HL-60/S4 (cell line): ENCODE measurements around the gene RPS10.

Source experiments
- in situ Hi-C: fragments of 300-500 bp; cut with MboI; formaldehyde crosslinking; loops from 2 replicates; pipeline ENCODE4 v1.14.3; 2022; ENCODE audit warnings: low sequenced_read_pairs

The RPS10 gene

DNA sequence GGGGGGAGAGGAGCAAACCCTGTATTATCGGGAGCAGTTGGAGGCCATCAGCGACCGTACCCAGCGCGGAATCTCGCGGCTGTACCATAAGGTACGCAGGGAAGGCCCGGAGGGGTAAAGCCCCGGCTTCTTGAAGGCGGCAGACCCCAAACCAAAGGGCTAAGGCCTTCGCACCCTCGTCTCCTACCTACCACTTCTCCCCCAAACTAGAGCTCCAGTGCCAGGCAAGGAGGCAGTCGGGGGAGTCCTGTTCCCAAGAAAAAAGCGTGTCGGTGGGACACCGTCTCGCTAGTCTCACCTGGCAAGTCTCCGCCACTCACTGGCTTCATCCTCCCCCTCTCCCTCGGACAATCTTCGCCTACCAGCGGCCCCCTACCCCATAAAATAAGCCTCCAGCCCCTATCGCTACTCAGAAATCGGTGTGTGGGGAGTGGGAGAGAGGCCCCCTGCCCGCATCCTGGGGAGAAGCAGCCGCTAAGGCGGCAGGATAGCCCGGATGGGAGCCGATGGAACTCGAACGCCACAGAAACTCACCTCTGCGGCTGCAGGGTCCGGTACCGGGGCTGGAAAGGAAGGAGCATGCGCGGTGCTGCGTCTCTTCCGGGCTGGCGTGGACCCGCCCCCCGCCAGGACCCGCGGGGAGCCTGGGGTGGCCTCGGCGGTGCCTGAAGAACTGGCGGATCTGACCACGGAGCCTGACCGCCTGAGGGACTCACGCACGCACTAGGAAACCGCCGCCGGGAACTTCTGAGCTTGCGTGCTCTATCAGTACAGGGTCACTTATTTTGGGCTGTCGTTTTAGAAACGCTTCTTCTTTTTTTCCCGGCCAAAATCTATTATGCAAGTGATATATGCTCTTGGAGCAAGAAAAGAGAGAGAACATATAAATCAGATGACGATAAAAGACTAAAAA lies at the start of gene RPS10:
Gene RPS10 (minus strand): TSS at position 572 of the 913 bp plus-strand sequence. CDS start 848 bp downstream, outside the sequence.
- in situ Hi-C loops: no loop called here

DNA sequence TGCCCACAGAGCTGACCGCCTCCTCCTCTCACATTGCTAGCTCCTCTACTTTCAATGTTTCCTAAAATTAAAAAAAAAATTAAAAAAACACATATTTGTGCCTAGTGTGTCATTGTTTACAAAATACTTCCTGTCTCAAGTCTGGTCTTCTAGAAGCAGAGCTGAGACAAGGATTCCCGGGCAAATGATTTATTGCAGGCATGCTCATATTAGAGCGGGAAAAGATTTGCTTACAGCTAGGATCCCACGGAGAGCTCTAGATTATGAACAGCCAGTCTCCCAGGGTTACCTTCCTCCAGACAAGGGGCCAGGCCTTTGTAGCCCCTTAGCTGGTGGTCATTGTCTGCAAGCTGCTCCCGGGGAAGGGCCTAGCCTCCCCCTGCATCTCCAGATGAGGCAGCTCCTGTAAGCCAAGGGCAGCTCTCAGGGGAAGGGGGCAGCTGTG lies 49.4 kb upstream of the RPS10 start:
- in situ Hi-C loops: no loop called here

DNA sequence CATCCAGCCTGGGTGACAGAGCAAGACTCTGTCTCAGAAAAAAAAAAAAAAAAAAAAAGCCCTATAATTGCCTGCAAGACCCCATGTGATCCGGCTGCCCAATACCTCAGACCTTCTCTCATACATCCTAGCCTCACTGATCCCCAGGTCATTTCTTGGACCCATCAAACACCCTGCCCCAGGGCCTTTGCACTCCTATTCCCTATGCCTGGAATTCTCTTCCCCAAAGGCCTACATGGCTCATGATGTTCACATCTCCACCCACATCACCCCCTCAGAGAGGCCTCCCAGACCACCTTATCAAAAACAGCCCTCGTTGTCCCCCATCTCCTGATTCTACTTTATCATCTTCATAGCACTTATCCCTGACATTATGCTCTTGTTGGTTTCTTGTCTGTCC lies 48.9 kb upstream of the RPS10 start:
- in situ Hi-C loops: no loop called here

DNA sequence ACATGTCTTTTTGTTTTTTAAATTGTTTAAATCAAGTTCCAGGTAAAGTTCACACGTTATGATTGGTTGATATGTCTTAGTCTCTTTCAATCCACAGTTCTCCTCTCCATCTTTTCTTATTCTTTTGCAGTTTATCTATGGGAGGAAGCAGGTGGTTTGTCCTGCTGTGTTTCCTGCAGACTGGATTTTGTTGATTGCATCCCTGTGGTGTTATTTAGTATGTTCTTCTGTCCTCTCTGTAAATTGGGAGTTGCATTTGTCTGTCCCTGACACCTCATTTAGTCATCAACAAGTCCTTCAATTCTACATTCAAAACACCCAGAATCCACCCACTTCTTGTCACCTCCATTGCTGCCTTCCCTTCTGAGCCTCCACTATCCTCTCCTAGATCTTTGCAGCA lies 48.1 kb upstream of the RPS10 start:
- in situ Hi-C loops: no loop called here

DNA sequence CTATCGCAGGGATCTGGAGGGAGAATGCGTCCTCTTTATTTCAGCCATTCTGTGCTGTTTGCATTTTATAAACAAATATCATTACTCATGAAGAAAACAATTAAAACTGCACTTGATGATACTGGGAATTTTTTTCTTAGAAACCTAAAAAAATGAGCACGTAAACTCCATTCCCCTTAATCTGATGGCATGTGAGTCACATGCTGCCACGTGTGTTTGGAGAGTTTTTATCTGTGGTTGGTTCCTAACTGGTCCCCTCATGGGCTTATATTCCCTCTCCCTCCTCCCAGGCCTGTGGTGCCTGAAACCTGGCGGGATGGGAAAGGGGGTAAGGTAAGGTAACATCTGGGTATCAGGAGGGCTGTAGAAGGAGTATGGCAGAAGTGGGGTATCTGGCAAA lies 46.6 kb upstream of the RPS10 start:
- in situ Hi-C loops: no loop called here

DNA sequence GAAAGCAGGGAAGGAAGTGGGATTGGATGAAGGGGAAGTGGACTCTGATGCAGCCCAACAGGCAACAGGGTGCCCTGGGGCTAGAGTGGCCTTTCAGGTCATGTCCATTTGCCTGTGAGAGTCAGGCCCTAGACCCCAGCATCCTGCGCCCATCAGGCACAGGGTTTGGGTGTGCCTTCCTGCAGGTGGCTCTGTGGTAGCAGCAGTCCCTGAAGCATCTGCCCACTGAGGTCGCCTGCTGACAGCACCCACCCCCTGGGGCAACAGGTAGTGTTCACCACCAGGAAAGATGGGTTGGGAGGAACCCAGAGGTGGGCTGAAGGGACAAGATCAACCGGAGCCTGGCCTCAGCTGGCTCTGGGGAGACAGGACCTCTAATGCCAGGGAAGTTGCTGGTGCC lies 43.6 kb upstream of the RPS10 start:
- in situ Hi-C loops: no loop called here

DNA sequence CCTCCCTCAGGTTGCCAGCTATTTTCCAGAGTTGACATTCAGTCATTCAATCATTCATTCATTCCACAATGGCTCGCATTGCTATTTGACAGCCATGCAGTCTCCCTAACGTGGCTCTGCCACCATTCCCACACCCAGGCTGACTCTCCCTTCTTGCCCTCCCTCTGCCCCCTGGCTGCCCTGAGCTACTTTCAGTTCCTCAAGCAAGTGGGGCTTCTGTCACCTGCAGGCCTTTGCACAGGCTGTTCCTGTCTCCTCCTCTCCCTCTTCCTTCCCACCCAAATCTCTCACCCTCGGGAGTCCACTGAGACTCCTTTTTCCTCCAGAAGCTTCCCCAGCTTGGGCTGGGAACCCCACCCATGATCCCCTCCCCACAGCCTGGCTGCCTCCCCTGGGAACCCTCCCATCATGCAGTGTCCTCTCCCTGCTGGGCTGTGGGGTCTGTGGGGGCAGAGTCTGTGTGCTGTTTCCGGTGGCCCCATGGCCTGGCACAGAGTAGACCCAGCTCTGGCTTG lies 42.6 kb upstream of the RPS10 start:
- in situ Hi-C loops: no loop called here

DNA sequence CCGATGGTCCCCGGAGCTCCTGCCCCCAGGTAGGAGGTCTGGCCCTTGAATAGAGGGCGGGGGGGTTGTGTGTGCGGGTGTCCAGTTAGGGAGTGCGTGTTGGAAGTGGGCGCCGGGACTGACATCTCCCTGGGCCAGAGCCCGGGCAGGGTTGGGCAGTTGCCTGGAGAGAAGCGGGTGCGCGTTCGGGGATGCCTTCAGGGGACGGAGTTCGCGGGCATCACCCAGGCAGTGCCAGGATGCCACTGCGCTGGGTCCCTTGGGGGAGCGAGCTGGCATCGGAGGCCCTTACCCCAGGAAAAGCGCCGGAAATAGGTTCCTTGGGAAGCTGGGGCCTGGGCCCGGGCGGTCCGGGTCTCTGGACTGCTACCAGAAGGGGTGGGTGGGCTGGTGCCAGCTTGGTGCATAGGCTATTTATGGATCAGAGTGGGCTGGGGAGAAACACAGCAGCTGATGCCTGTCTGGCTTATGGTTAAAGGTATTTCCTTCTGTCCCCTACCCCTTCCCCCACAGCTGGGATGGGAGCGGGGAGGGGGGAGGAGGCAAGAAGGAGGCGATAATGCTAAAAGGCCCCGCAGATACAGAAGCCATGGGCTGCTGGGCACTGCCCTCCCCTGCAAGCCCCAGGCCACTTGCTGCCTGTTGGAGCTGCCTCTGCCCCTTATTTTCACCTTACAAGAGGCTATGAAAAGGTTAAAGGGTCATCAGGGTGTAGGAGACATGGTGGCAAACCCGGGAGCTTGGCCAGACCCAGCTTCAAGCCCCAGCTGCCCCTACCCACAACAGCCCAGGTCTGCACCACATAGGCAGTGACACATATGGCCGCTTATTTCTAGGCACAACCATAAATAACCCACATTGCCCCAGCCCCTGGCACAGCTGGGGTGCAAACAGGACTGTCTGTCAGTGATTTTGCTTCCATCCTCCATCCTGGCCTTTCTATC lies 40.6 kb upstream of the RPS10 start:
- in situ Hi-C loops: no loop called here

DNA sequence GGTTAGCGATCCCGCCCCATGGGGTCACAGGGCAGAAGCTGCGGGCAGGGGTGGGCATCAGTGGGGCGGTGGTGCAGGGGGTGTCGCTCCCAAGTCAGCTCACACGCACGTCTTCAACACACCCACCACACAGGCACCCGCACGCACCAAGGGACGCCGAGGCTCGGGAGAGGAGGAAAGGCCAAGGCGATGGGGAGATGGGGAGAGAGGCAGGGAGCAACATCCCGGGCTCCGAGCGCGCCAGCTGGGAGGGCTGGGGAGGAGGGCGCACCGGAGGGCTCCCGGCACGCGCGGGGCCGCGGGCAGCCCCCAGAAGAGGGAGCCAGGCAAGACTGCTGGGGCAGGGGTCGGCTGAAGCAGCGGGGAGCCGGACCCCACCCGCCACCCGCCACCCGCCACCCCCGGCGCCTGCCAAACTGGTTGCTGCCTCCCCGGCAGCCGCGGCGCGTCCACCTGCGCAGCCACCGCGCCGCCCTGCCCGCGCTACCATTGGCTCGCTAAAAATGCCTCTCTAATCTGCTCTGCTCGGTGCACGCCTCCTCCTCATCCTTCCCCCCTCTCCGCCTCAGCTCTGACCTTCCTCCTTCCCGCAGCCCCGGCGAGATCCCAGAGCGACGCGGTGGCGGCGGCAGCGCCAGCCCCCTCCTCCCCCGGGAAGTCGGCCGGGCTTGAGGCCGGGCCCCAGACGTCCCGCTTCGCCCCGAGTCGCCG lies 39.8 kb upstream of the RPS10 start, which contains the start of gene PACSIN1:
Gene PACSIN1 (plus strand): TSS at position 546 of the 711 bp plus-strand sequence. CDS start 60,230 bp downstream, outside the sequence.
- in situ Hi-C loops: no loop called here

DNA sequence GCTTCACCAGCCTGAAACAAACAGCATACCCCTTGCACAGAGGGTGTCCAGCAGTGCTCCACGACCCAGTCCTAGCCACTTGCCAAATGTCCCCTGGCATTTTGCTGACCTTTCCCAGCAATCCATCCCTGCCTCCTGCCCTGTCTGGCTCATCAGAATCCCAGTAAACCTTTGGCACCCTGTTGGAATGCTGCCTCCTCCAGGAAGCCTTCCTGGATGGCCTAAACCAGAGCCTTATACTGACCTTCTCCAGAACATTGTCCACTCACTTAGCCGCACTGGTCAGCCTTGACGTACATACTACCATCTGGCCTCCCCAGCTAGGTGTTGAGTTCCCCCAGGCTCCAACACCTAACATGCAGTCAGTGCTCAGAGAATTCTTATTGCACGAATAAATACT lies 38.0 kb upstream of the RPS10 start:
- in situ Hi-C loops: no loop called here

DNA sequence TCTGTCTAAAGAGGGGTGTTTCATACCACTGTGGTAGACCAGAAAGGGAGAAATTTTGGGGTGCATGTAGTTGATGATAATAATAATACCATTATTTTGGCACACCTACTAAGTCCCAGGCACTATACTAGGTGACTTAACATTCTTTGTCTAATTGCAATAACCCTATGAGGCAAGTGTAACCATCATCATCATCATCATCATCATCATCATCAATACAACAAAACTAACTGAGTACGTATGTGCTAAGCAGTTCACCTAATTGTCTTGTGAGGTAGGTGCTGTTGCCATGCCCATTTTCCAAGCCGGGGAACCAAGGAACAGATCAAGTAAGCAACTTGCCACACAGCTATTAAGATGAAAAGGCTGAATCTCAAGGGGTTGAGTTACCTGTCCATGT lies 37.4 kb upstream of the RPS10 start:
- in situ Hi-C loops: no loop called here

DNA sequence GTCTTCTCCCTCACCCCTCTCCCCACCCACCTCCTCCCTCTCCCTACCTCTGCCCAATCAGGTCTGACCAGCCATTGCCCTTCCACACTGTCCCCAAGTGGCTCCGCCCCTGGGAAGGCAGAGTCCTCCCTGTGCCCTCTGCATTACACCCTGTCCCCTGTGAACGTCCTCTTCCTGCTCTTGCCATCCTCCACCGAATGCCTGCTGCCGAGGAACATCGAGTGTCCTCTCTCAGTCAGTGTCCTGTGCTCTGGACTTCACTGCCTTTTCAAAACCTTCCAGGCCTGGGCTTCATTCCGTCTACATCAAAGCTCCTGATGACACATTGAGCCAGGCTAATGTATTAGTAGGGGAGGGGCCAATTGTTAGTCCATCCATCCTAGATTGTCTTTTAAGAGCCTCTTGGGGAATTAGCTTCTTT lies 36.7 kb upstream of the RPS10 start:
- in situ Hi-C loops: no loop called here

DNA sequence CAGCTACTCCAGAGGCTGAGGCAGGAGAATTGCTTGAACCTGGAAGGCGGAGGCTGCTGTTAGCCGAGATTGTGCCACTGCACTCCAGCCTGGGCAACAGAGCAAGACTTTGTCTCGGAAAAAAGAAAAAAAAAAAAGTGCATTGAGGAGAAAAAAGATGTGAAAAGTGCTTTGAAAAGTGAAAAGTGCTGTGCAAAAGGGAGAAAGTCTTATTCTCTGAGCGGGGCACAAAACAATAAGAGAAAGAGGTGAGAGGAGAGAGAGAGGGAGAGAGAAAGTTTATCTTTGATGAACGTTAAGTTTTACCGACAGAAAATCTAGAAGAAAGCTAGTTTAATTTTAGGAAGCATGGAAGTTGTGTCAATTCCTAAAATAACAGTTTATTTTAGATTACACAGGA lies 36.1 kb upstream of the RPS10 start:
- in situ Hi-C loops: no loop called here

DNA sequence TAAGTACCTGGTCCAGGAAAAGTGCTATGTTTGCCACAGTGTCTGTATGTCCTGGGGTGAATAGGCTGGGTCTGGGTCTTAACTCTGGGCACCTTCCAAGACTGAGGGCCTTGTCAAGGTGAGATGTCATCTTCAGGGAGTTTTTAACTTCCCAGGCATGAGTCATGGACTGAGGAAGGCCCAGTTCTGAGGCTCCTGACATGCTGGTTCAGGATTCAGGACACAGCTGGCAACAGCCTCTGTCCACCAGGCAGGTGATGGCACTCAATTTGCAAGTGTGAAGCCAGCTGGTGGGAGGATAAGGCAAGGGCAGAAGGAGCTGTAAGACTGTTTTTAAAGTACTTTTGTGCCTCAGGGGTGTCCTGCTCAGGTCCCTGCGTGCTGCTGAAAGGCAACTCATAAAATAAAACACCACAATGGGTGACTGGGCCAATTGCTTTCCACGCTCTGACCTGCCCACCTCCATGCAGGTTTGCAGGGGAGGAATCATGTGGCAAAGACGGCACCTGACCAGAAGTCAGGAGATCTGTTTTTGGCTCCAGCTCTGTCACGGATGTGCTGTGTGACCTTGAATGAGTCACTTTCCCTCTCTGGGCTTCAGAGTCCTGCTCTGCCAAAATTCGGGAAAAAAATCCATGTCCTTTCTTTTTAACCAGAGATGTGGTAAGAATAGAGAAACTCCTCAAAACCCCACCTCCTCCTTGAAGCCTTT lies 35.1 kb upstream of the RPS10 start:
- in situ Hi-C loops: no loop called here

DNA sequence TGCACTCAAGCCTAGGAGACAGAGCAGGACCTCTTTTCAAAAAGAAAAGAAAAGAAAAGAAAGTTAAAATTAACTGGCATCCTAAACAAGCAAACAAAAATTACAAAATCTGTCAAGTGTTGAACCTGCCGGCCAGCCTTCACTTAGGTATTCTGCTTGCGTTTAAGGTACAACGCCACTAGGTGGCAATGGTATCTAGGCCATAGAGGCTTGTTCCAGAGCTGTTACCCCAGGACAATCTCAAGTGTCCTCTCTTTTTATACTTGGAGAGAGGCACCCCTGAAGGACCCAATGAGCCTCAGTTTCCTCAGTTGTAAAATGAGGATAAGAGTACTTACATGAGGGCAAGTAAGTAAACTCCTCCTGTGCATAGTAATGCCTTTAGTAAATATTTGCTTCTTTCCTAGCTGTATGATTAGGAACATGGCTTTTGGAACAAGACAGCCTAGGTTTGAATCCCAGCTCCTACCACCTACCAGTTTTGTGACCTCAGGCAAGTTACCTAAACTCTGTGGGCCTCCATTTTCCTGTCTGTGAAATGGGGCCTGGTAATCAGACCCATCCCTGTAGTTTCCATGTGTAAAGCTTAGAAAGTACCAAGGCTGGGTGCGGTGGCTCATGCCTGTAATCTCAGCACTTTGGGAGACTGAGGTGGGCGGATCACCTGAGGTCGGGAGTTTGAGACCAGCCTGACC lies 34.2 kb upstream of the RPS10 start:
- in situ Hi-C loops: loop anchor here (10.0 kb wide), 1 partner anchor 145 kb away; no protein-coding TSS in a partner anchor

DNA sequence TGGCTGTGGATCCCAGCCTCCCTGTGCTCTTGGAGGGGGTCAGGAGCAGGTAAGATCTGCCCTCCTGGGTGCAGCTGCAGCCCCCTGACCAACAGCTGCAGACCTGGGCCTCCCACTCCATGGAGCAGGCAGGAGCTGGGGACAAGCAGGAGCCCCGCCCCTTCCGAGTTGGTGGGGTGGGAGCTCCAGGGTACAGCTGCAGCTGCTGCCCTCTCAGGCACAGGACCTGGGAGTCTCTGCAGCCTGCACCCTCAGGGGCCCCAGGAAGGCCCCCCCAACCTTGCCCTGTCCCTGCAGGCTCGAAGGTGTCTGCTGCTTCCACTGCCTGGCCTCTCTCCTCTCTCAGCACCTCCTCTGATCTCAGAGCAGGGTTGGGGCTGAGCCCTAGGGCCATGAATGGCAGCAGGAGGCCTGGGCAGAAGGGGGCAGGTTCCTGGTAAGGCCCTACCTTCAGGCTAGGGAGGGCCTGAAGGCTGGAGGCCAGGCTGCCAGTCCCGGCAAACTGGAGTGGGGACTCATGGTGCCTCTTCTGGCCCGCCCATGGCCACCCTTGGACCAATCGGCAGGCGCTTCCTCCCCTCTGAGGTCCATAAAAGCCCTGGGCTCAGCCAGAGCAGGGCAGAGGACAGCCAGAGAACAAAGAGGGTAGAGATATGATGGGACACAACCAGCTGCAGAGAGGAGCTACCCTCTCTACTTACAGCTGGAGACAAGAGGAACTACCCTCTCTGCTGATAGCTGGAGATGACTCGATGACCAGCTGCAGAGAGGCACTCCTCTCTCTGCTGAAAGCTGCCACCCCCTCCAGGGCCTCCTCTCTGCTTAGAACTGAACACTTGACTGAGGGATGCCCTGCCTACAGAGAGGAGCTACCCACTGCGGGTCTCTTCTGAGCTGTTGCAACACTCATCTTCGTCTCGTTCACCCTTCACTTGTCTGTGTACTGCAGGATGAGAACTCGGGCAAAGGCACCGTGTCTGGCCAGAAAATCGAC lies 32.2 kb upstream of the RPS10 start:
- in situ Hi-C loops: loop anchor here (10.0 kb wide), 1 partner anchor 147 kb away; no protein-coding TSS in a partner anchor

DNA sequence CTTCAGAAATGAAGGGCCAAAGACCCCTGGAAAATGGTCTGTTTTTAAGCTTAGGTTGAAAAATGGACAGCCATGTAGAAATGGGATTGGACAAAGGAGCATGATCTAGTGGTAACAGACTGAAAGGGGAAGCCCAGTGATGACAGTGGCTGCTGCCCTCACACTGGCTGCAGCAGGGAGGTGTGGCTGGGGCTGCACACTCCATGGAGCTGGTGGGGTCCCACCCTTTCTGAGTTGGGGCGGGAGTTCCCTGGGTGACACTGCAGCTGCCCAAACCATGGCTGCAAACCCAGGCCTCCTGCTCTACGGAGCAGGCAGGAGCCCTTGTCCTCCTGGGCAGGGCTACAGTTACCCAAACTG lies 31.5 kb upstream of the RPS10 start:
- in situ Hi-C loops: loop anchor here (10.0 kb wide), 1 partner anchor 147 kb away; no protein-coding TSS in a partner anchor

DNA sequence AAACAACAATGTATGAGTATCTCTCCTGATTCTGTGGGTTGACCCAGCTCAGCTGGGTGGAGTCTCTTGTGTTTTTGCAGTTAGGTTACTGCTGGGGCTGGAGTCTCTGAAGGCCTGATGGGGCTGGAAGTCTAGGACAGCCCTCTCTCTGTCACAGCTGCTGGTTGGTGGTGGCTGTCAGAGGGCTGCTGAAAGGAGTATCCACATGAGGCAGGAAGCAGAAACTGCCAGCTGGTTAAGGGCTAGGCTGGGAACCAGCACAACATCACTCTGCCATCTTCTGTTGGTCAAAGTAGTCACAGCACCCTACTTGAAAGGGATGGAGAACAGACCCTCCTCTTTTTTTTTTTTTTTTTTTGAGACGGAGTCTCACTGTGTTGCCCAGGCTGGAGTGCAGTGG lies 30.0 kb upstream of the RPS10 start:
- in situ Hi-C loops: loop anchor here (10.0 kb wide), 1 partner anchor 149 kb away; no protein-coding TSS in a partner anchor
